ENCODE measurements around the gene FOXP1.

- no peak for TF ChIP-seq EP300 (IDR thresholded peaks at IDR 0.05)
- TF ChIP-seq CTCF (IDR thresholded peaks at IDR 0.05): no peak
- no peak for TF ChIP-seq POLR2A (IDR thresholded peaks at IDR 0.05)
Measured at GRCh38 chr3:71189480-71189879, 394.0 kb downstream of the FOXP1 start.
